Activated CD4-positive, CD25-positive, alpha-beta regulatory T cell treated with anti-CD3 and anti-CD28 coated beads, Interleukin-2, amount 50 U/mL, for 24 hours (primary cell): Measurements from ENCODE around the gene ZCCHC7.

ENCODE experiments used
- ATAC-seq, 2 donors: fragments of 150-1000 bp; cut with Tn5 transposase; one replicate each; pipeline ENCODE4 v1.10.0; 2021; ENCODE audit warnings: mild to moderate bottlenecking in 1 of 2, moderate library complexity in 1 of 2

The ZCCHC7 gene

GRCh38 chr9:37340961-37341360, 220.6 kb downstream of the ZCCHC7 start:
- no peak for ATAC-seq

DNA sequence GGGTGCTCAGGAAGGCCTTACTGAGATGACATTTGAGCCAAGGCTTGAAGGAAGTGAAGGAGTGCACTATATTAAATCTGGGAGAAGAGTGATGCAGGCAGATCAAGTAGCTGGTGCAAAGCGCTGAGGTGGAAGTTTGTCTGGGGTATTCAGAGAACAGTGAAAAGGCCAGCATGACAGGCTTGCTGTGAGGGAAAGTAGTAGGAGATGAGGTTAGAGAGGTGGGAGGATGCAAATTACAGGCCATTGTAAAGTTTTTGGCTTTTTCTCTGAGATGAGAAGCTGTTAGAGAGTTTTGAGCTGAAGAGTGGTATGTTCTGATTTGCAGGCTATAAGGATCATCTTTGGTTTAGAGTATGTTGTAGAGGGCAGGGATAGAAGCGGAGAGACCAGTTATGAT, 221.3 kb downstream of the ZCCHC7 start:
- ATAC-seq: no peak

DNA sequence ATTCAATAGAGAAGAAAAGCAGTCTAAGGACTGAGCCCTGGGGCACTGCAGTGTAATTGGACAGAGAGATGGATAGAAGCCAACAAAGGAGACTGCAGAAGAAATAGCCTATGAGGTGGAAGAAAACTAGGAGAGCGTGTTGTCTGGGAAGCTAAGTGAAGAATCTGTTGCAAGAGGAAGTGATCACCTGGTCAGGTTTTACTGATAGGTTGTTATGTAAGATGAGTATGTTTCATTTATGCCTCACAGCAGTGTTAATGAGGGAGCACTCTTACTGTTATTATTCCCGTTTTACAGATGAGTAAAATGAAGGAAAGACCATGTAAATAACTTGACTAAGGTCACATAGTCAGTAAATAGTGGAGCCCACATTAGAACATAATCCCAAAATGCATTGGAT, 222.1 kb downstream of the ZCCHC7 start:
- ATAC-seq: no peak

DNA sequence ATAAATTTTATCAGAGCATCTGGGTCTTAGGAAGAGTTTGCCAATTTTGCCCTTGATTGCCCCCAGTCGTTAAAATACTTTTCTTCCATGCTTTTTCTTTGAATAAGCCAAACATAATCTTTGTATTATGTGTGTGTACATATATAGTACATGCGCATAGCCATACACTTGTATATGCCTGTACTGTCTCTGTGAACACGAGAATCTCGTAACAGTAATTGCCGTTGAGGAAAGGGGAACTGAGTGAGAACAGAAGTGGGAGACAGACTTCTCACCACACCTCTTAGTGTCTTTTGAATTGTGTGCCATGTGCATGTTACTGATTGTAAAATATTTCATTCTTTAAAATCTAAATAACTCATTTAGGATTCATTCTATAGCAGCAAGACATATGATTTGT, 222.5 kb downstream of the ZCCHC7 start:
- ATAC-seq: no peak

- no peak for ATAC-seq
These were observed 223.3 kb downstream of the ZCCHC7 start for GRCh38 chr9:37343724-37344123.

- no peak for ATAC-seq
These were observed 224.7 kb downstream of the ZCCHC7 start for GRCh38 chr9:37345038-37345437.

GRCh38 chr9:37348917-37349316, 228.5 kb downstream of the ZCCHC7 start:
- no peak for ATAC-seq

- no peak for ATAC-seq
These were observed 230.3 kb downstream of the ZCCHC7 start for GRCh38 chr9:37350486-37351190.

GRCh38 chr9:37353791-37354190, 233.4 kb downstream of the ZCCHC7 start:
- no peak for ATAC-seq

DNA sequence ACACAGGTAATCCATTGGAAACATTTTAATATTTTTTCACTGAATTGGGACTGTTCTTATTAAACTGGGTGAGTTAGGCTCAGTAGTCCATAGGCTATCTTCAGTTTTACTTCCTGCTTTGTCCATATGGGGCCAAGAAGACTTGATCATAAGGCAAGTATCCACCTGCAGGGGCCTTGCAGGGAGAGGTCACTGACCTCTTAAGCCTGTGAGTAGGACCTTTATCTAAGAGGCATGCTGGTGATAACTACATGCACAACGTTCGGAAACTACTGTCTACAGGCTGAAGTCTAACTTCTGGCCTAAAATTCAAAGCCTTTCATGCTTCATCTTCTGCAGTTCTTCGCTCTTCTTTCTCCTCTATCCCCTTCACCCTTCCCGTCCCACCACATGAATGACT, 242.1 kb downstream of the ZCCHC7 start:
- ATAC-seq: no peak

DNA sequence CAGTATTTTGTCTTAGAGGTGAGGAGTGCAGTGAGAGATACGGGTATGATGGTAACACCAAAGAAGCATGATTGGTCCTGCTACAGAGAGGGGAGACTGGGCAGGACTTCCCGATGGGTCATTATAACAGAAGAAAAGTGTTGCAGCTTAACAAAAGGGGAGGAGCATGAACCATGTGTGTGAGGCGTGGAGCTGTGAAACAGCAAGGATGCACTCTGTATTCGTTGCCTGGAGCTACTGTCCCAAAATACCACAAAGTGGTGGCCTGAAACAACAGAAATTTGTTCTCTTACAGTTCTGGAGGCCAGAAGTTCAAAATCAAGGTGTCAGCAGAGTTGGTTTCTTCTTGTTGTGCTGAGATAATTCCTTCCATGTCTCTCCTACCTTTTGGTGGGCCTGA, 242.8 kb downstream of the ZCCHC7 start:
- no peak for ATAC-seq

- no peak for ATAC-seq
These were observed 243.8 kb downstream of the ZCCHC7 start for GRCh38 chr9:37364136-37364535.

- peak in 1 of 2 donors; percentile 63 for ATAC-seq
These were observed 244.5 kb downstream of the ZCCHC7 start for GRCh38 chr9:37364751-37365360.

DNA sequence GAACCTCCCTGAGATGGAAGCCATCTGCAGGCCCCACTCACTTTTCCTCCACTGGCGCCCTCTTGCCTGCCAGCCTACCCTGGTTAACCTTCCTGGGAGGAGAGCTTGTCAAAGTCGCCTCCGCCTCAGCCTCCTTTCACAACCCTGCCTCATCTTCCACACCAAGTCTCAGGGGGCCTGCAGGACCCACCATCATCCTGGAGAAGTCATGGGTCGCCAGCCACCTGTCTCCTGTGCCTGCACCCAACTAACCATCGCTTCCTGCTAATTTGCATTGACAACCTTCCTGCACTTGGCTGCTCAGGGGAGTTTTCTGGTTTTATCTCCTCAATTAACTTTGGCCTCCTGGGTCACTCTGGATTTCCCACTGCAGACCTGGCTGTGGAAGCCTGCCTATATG, 249.3 kb downstream of the ZCCHC7 start:
- ATAC-seq: no peak

DNA sequence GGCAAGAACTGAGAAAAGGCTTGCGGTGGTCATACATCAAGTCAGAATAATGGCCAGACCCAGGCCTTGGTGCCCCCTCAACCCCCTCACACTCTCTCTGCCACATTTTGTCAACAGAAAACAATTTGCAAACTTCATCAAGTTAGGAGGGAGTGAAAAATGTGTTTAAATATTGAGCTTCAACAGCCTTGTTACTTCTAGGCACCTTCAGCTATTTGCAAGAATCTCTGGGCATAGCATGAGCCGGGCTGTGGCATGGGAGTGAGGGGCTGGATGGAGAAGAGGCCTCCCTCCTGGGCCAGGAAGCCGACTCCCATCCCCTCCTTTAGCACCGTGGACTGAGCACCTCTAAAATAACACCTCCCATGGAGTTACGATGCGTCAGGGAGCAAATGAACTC, 249.9 kb downstream of the ZCCHC7 start:
- ATAC-seq: no peak

DNA sequence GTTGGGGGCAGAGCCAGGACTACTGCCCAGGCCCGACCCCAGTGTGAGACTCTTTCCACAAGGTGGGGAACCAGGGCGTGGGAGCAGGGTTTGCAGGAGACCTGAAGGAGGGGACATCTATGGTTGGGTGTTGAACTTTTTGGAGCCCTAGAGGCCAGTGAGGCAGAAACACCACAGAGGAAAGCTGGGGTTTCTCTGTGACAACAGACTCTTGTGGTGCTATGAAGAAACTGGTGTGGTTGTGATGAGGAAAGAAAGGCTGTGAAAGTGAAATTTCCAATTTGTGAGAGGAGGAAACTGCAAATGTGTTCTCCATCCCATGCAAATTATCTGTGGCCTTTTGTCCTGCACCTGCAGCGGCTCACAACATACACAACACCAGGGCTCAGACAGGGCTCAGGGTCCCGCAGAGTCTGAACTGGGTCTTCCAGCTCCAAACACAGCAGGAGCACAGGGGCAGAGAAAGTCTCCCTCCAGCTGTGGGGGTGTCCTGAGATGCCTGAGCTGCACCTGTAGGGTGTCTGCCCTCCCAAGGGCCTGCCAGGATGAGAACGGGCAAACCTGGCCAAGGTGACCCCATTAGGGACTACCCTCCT, 250.7 kb downstream of the ZCCHC7 start:
- ATAC-seq: peak; percentile 35 to 58

- ATAC-seq: peak; percentile 37 to 54
These were observed 251.4 kb downstream of the ZCCHC7 start for GRCh38 chr9:37371565-37372464.

DNA sequence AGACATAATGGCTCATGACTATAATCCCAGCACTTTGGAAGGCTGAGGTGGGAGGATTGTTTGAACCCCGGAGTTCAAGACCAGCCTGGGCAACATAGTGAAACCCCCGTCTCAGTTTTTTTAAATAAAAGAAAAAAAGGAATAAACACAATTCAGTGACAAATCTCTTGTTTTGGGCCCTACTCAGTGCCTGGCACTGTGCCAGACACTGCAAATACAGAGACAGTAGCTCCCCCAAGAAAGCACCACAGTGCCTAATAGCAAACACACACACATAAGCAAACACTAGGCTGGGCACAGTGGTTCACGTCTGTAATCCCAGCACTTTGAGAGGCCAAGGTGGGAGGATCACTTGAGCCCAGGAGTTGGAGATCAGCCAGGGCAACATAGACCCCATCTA, 252.5 kb downstream of the ZCCHC7 start:
- ATAC-seq: no peak

DNA sequence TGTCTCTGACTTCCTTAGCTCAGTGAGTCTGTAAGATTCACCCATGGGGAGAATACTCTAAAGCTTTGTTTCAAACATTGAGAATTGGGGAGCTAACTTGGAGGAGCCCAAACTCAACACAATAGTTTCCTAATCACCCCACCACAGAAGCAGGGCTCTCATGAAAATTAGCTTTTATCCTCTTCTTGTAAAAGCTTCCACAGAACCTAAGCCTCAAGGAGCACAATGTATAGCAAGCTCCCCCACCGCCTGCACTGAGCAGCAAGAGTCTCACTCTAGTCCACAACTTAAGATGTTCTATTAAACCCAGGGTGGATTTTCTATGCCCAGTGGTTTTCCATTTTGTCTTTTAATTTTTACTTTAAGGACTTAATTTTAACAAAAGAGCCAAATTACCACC, 253.2 kb downstream of the ZCCHC7 start:
- ATAC-seq: no peak

DNA sequence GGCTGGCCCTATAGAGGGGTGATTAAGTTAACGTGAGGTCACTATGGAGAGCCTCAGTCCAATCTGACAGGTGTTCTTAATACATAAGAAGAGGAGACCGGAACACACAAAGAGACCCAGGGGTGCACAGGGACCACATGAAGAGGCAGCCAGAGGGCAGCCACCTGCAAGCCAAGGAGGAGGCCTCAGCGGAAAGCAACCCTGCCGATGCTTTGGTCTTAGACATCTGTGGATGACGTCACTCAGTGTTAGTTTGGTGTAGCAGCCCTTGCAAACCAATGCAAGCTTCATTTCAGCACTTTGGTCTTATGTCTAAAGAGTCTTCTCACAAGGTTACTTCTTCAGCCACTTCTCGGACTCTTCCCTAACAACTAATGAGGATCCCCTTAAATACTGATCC, 254.5 kb downstream of the ZCCHC7 start:
- no peak for ATAC-seq

DNA sequence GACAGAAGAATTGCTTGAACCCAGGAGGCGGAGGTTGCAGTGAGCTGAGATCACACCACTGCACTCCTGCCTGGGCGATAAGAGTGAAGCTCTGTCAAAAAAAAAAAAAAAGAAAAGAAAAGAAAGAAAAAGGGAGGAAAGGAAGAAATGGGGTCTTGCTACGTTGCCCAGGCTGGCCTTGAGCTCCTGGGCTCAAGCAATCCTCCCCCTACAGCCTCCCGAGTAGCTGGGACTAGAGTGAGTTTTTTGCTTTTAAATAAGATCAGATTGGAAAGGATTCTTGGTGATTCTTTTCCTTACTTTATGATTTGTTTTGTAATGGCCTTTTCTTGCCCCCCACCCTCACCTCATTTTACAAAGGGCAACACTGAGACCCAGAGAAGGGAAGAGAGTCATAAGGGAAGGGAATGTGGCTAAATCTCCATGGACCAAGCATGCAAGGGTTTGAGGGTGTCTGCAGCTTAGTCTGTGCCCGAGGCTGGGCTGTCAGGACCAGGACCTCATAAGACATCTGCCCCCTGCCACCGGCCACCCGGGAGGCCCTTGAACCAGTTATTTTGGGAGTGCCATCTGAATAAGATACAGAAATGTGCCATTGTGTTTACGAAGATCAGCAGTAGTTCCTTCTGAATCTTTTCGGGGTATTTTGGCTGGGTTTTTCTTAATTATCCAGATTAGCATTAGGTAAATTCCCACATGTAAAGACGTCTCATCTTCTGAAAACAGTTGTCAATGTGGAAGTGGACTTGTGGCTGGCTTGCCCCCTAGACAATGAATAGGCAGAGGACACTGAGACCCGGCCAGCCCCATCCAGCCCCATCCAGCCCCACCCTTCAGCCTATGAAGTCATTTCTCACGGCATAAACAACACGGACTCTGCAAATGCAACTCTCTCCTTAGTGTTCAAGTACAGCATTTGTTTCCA, 257.6 kb downstream of the ZCCHC7 start:
- peak; percentile 58 to 69 for ATAC-seq

- no peak for ATAC-seq
These were observed 258.2 kb downstream of the ZCCHC7 start for GRCh38 chr9:37378613-37379004.
